CD1c-positive myeloid dendritic cell (primary cell): ENCODE data around the gene DEF6.

ENCODE experiments used
- DNase-seq: peaks from one replicate; pipeline ENCODE4 v3.0.0-alpha.2; 2016; ENCODE audit errors: extremely low spot score

DEF6 gene

DNA sequence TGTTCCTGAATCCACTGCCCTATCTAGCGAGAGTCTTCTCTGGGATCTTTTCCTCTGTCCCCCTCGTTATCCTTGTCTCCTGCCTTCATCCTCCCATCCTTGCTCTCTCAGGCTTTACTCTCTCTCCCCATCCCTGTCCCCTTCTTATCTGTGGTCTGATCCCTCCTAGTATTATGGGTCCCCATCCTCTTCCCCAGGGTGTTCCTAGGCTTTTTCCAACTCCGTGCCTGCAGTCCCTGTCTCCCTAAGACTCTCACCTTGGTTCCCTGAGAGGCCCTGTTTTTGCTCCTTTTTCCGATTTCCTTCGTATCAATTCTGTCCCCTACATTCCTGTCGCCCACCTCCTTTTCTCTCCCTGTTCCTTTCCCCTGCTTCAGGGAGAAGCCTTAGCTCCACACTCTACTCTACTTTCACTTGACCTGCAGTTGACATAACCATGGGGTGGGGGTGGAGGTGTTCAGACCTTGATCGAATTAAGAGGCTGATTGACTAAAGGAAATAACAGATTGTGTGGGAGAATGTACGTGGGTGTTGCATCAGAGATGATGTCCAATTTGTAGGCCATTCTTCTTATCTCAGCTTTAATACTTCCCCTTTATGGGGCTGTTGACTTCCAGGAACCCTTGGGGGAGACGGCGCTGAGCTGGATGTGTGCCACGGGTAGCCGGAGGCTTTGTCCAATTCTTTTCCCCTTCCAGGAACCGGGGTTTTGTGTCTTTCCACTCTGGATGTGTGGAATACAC, 45.6 kb downstream of the DEF6 start:
- peak; percentile 83 for DNase-seq

DNA sequence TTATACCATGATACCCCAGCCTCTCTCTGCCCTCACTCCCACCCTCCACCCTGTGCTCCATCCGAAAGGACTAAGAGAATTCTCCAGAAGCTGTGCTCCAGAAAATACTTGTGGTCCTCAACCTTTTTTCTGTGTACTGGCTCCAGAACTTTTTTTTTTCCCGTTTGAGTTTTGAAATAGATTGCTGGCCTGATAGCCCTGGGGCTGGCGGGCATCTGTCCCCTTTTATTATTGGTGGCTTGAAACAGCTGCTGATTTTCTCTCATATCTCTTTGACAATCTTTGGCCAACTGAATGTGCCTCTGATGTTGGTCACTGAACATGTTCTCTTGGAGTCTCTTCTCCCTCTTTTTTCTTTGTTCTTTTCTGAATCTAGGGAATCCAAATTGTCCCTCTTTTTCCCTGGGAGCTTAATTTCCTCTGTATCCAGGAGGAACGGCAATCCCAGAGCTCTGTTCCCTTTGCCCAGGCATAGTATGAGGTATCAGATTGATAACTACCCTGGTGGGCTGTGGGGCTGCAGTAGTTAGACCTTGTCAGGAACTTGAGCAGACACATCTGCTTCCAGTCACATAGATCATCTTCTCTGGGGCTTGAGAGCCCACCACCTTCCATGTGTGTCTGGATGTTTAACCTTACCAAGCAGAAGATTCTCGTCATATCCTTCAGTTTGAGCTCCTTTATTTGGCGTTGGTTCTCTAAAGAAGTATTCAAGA, 46.4 kb downstream of the DEF6 start:
- DNase-seq = no peak

DNA sequence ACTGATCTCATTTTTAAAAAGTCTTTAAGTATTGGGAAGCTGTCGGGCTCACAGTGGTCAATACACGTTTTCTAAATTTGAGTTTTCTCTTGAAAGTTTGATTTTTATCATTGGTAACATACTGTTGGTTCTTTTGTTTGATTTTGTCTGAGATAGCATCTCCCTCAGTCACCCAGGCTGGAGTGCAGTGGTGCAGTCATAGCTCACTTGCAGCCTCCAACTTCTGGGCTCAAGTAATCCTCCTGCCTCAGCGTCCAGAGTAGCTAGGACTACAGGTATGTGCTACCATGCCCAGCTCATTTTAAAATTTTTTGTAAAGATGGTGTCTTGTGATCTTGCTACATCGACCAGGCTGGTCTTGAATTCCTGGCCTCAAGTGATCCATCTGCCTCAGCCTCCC, 53.8 kb downstream of the DEF6 start:
- DNase-seq = no peak

DNA sequence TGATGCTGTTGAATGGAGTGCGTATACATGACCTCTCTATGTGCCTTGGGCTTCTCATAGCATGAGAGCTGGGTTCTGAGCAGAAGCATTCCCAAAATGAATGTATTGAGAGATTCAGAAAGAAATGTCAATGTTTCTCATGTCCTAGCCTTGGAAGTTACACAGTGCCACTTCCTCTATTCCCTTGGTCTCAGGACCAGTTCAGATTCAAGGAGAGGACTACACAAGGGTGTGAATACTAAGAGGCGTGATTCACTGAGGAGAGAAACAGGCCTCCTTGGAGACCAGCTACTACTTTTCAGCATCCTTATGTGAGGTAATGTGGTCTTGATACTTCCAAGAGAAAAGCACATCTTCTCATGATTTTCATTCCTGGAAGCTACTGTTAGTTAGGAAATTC, 55.1 kb downstream of the DEF6 start:
- no peak for DNase-seq

DNA sequence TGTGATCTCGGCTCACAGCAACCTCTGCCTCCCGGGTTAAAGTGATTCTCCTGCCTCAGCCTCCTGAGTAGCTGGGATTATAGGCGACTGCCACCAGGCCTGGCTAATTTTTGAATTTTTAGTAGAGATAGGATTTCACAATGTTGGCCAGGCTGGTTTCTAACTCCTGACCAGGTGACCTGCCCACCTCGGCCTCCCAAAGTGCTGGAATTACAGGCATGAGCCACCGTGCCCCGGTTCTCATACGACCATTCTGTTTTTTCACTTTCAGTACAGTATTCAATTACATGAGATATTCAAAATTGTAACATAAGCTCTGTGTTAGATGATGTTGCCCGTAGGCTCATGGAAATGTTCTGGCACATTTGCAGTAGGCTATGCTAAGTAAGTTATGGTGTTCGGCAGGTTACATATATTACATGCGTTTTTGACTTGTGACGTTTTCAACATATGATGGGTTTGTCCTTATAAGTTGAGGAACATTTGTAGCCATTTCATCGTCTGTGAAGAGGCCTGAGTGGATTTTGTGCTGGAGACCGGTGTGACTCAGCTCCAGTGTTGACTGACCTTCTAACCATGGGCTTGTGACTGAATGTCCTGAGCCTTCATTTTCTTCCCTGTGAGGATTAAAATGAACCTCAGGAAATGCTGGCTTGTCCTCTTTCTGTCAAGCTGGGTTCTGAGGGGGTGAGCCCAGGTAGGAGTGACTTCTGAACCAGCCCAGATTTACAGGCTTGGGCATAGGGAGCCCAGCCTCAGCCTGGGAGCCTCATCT, 56.9 kb downstream of the DEF6 start:
- DNase-seq = no peak

DNA sequence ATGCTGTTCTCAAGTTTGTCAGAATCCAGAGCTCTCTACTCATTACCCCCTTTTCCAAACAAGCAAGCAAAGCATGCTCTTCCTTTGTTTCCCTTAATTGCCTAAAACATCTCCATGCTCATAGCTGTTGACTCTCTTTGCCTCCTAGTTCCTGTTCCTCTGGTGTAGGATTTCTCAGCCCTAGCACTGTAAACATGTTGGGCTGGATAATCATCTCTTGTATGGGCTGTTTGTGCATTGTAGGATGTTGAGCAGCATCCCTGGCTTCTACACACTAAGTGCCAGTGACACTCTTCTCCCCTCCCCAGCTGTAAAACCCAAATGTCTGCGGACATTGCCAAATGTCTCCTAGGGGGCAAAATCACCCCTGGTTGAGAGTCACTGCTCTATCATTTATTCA, 58.8 kb downstream of the DEF6 start:
- no peak for DNase-seq

DNA sequence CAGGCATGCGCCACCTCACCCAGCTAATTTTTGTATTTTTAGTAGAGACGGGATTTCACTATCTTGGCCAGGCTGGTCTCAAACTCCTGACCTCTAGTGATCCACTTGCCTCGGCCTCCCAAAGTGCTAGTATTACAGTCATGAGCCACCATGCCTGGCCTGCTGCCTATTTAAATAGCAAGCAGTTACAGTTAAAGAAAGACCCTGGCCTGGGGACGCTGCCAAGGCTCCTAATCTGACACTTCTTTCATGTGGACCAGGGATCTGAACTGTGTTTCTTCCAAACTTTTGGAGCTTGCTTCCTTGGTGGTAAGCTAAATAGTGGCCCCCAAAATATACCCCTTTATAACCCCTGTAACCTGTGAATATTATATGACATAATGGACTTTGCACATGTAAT, 60.1 kb downstream of the DEF6 start:
- DNase-seq = no peak

DNA sequence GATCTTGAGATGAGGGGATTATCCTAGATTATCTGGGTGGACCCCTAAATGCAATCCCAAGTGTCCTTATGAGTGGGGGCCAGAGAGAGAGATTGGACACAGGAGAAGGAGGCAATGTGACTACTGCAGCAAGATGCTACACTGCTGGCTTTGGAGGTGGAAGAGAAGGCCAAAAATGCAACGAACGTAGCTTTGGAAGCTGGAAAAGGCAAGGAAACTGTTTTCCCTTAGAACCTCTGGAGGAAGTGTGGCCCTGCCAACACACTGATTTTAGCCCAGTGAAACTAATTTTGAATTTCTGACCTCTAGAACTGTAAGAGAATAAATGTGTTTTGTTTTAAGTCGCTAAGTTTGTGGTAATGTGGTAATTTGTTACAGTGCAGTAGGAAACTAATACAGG, 60.5 kb downstream of the DEF6 start:
- DNase-seq = no peak

DNA sequence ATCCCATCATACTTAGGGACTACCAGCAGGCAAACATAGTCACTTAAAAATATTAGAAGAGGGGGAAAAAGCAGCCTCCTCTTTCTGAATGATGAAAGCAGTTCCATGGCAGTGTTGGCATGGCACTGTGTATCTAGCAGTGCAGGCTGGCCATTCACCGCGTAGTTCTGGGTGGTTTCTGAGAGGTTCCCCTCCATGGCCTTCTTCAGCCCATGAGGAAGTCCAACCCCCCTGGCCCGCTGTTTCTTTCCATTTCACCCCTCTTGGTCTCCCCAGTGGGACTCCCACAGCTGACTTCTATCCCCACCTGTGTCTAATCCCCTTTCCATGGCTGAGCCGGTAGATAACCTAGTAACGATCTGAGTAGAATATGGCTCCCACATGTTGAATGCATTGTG, 61.7 kb downstream of the DEF6 start:
- DNase-seq = peak; percentile 20

DNA sequence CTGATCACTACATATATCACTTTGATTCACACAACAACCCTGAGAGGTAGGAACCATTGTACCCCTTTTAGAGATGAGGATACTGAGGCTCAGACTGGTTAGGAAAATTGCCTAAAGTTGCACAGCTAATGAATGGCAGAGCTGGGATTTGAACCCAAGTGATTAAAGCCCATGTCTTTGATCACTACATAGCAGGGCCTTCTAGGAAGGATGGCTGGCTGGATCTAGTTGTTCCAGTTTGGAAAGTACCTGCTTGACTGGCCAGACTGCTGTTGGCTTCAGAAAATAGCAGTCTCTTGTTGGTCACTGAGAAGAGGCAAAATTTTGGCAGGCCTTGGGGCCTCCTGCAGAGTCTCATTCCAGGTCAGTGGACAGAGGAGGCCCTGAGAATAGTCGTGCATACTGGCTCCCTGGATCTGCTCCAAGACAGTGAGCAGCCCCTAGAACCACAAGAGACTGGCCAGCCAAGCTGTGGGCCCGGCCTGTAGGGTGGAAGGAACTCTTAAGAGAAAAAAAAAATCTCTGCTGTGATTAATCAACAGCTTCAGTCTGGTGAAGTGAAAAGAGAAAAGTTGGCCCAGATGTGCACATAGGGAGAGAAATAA, 62.2 kb downstream of the DEF6 start:
- no peak for DNase-seq

DNA sequence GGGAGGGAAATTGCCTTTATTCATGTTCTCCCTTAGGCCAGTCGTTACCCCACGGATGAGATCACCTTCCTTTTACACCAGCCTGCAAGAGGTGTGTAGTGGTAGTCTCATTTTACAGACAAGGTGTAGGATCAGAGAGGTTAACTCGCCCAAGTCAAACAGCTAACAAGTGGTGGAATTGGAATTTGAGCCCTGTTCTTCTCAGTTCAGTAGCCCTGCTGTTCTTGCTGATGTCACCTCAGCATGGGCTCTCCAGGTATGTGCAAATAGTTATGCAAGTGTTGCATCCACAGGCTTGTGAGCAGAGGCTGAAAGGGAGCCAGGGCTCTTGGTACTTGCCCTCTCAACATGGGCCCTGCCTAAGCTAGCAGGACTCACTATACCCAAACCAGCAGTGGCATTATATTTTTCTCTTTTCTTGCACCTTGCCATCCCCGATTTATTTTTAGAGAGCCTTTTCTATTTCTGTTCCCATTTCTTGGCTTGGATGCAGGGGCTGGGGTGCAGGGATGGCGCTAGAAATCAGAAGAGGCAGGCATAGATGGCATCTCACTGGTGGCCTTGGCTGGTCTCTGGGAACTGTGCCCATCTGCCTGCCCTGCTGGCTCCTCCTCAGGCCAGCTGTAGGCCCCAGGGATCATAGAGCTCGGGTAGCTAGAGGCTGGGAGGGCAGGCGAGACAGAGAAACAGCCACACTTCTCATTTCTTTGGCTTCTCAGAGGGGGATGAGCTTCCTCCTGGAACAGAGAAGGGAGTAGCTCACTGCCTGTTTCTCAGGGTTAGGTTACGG, 62.9 kb downstream of the DEF6 start:
- DNase-seq = peak; percentile 65

DNA sequence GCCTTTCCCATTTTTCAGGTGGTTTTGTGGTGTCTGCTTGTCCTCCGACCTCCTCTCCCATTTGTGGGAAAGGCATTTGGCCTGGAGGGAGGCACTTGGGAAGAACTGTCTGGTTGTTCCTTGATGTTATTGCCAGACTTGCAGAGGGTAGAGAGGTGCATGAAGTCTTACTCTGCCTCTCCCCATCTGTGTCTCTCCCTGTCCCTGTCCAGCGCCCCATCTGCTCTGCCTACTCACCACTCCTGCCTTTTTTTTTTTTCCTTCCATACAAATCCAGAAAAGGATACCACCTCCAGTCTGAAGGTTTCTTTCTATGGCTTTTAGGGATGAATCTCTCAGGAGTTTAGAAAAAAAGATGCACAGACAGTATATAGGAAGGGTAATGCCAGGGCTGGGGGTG, 64.6 kb downstream of the DEF6 start:
- no peak for DNase-seq

DNA sequence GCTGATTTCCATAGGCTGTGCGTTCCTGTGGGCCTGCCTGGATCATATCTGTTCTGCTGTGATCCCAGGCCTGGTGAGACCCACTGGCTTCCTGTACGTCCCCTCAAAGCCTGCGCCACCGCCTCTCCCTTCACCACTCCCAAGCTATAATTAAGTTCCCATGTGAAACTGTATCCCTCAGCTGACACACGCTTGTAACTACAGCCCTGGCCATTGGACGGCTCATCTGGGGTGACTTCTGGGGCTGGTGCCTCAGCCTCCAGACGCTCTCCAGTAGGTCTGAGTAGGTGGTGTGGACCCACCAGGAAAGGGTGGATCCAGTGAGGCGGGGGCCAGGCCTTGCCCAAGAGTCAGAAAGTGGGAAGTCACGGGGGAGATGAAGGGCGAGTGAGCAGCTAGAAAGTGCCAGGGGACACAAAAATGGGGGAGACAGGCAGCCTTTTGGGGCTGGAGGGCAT, 65.7 kb downstream of the DEF6 start:
- DNase-seq = peak; percentile 89

DNA sequence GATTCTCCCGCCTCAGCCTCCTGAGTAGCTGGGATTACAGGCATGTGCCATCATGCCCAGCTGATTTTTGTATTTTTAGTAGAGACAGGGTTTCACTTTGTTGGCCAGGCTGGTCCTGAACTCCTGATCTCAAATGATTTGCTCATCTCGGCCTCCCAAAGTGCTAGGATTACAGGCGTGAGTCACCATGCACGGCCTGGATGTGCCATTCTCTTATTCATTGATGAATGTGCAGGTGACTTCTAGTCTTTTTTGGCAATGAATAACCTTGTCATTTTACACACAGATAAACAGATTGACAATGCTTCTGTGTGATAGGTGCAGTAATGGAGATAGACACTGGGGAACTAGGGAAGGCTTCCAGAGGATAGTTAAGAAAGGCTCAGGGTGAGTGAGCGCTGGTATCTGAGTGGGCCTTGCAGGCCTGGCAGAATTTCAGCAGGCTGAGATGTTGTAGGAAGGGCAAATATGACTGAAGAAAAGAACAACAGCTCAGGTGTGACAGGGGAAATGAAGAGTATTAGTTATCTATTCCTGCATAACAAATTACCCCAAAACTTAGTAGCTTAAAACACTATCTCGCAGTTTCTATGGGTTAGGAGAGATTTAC, 68.1 kb downstream of the DEF6 start:
- no peak for DNase-seq

DNA sequence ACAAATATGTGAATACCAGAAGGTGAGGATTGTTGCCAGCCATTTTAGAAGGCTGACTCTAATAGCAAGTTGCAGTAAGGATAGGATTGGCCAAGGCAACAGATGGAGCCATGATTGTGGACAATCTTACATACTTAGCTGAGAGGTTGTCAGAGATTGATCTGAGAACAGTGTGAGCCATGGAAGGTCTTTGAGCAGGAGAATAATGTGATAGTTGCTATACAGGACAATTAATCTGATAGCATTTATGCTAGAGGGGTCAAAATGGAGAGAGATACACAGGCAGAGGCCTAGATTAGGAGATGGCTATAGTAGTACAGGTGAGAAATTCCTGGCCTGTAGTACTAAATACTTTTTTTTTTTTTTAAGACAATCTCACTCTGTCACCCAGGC, 68.6 kb downstream of the DEF6 start:
- no peak for DNase-seq

DNA sequence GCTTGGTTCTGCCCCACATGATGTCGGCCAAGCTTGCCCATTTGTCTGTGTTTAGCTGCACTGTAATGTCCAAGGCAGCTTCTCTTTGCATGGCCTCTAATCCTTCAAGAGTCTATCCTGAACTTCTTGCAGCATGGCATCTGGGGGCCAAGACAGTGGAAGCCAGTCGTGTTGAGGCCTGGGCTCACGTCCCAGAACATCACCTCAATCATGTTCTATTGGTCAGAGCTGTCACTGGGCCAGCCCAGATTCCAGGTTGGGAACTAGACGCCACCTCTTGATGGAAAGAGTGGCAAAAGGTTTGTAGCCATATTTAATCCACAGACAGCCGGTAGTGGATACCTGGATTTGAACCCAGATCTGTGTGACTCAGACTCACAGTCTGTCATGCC, 70.0 kb downstream of the DEF6 start:
- DNase-seq = no peak

DNA sequence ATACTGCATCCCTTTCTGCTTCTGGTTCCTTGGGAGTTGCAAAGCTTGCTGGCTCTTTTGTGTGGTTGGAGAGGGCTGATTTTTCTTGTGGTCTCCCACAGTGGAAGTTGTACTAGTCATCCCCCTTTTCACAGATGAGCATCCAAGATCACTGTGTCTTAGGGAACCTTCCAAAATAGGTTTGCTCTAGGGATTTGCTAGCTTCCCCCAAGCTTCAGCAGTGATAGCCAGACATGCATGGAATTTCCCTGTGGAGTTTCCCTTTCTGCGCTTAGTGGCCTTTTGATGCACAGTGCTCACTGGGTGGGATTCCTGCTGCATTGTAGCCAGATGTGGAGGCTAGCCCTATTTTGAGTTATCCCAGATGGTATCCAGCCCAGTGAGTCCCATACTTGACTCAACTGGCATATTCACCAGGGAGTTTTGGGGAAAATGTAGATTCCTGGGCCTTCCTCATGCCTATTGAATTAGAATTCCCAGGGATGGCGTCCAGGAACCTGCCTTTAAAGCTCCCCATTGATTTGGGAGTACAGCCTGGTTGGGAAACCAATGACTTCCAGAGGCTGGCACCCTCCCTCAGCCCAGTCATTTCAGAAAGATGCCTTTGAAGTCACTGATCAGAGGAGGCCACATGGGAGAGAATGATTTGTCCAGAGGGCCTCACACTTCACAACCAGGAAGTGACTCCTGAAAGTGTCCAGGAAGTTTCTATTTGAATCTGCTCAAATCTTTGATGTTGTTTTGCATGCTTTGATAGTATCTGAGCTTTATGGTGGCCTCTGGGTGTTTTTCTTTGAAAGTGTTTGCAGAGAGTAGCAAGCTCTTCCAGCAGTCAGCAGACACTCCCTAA, 70.6 kb downstream of the DEF6 start:
- peak; percentile 77 for DNase-seq

DNA sequence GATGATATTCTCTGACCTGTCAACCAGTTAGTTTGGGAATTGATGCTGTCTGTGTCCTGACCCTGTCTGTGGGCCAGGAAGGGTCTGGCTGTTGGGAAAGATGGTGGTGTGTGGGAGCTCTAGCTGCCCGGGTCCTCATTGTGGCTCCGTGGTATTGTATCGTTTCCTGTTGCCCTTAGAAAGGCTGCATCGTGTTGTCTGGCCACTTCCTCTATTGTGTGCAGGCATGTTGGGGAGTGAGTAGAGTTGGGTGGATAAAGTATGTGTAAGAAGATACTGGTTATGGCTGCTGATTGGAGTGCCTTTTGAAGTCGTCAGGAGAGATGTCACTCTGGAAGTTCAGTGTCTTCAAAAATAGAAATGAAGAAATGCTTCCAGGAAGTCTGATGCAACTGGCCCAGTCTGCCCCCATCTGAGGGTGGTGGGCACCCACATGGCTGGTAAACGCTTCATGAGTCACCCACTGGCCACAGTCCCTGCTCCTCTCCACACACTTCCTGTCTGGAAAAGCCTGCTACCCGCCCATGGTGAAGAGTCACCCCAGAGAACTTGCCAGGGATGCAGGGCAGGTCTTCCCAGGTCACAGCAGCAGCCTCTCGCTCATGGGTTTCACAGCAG, 72.6 kb downstream of the DEF6 start:
- DNase-seq = peak; percentile 97

DNA sequence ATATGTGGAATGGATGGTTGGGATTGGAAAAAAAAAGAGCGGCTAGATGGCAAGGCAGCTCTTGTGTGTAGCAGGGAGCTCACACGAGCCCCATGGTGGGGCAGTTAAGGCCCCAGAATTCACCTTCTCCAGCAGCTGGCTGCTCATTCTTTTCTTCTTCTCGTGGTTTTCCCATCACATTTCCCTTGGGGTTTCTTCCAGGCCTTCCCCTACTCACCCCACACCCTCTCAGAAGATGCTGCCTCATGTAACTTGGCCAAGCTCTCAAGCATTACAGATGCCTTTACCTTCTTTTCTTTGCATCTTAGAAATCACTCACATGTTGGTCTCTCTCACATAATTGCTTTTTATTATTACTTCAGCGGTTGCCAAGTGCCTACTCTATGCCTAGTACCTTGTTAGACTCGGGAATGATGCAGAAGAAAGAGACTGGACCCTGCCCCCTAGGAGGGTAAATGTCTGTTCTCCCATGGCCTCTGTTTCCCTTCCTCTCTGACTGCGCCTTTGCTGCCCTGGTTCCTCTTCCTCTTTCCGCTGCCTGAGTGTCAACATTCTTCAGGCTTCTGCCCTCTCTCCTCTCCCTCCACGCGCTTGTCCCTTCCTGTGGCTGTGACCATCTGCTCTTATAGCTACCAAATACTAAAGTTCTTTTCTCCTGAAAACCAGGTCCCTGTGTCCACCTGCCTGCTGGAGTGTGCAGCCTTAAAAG, 73.3 kb downstream of the DEF6 start:
- DNase-seq = peak; percentile 86
